ENCODE measurements around the gene HCN1. TPM values are rescaled to one million over a fixed set of nuclear protein-coding genes. Genes with fewer than 3 reads are reported as not detected.
A peak's percentile ranks its signal among the peaks of the same experiment; 100 is the strongest.
"Not testable (repeated sequence)": the region's sequence is repeated elsewhere in the genome, so short reads cannot be mapped to it uniquely, and the experiment has no call there.

The HCN1 gene
- total RNA-seq, 1 donor from 2014 or later, result 0.05 TPM

DNA sequence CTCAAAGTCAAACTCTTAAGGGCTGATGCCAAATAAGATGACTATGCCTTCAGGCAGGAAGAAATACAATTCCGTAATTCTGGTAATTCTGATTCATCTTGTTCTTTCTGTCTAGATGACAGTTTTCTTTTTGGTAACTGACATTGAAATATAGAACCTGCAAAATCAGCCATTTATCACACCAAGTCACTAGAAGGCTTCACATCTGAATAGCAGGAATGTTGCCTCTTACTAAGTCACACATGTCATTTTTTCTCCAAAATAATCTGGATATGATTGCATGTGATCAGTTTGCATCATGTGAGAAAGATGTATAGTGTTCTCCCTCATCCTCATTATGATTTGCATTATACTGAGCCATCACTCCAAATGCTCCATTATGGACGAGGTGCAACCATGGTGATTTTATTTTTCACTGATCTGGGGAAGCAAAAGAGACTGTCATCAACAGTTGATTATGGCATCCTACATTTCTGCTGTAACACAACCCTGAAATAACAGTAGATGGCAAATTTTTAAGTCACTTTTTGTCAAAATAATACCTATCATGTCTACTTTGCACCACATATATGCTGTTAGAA lies 69.0 kb downstream of the HCN1 start:
- intact Hi-C loops (cut with DNase I), result no loop called here
- DNase-seq (no peak), ATAC-seq (ENCODE audit: poor library complexity) (no peak)

DNA sequence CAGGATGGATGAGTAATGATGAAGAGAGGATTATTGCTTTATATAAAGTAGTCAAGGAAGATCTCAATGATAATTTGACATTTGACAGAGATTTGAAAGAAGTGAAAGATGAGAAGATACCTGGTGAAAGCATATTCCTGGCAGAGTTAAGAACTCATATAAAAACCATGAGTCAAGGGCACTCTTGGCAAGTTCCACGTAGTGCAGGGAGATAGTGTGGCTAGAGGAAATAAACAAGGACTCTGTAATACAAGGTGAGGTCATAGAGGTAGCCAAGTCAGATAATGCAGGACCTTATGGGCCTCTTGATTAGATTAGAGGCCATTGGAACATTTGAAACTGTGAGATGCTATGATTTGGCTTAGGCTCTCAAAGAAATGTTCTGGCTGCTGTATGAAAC lies 72.3 kb downstream of the HCN1 start:
- ATAC-seq (ENCODE audit: poor library complexity) (no peak), DNase-seq (no peak)
- intact Hi-C loops (cut with DNase I), result no loop called here

DNA sequence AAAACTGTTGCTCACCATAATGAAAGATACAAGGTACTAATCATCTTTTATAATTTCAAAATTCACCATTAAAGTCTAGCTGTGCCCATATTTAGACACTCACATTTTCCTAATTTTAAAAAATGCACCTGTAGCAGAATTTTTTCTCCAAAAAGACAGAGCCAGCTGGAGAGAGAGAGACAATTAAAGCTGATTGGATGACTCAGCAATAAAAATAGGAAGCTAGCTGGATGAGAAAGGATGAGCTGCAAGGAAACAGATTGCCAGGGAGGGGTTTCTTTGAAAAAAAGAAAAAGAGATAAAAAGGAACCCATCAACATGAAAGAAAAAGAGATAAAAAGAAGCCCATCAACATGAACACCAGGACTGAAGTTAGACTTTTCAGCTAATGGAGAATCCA lies 73.8 kb downstream of the HCN1 start:
- no peak for ATAC-seq (ENCODE audit: poor library complexity)
- no peak for DNase-seq
- intact Hi-C loops (cut with DNase I), result no loop called here

DNA sequence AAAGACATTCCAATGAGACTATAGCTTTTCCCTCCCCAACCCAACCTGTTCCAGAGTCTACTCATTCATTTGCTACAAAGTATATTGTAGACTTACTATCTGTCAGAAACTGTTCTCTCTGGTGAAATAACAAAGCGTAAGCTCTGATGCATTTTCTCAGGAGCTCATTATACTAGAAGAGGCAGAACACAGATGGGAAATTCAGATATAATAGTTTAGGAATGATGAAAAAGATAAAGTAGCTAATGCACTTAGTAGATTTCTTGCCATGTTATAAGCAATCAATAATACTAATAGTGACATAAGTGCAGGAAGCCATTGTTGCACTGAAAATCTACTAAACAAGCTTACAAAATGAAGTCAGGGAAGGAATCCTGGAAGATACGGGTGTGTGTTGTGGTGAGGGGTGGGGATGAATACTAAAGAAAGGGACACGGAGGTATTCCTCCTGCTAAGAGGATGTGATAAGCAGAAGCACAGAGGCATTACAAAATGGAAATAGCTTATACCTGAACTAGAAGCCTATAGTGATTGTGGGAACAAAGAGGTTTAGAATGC lies 78.2 kb downstream of the HCN1 start:
- ATAC-seq (ENCODE audit: poor library complexity), result no peak
- intact Hi-C loops (cut with DNase I), result no loop called here
- DNase-seq, result no peak

DNA sequence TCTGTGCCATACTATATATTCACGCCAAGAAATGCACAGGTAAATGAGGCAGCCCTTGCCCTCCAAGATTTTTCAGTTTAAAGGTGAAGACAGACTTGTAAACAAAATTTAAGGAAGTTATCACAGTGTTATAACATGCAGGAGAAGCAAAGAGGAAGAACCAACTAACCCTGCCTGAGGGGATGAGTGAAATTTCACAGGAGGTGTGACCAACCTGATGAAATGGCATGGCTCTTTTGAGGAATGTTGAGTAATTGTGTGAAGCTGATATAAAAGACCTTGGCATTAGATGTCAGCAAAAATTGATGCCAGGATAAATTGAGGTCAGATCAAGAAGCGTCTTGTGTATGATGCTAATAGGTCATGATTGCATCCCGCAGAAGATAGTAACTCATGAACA lies 86.5 kb downstream of the HCN1 start:
- intact Hi-C loops (cut with DNase I), result no loop called here
- ATAC-seq (ENCODE audit: poor library complexity), result no peak
- DNase-seq, result no peak

DNA sequence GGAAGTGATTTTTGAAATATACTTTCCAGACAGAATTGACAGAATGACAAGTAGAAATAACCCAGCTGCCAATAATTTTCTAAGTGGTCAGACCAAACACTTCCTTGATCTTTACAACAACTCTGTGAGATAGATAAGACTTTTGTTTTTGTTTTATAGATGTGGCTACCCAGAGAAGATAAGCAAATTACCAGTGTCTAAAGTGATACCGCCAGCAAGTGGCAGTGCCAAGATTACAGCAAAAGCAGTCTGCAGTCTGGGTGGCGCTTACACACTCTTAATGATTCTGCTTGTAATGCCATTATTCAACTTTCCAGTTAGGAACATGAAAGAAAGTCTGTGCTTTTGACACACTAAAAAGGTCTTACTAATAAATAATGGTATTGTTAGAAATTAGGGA lies 92.1 kb downstream of the HCN1 start:
- intact Hi-C loops (cut with DNase I), result no loop called here
- DNase-seq (no peak), ATAC-seq (ENCODE audit: poor library complexity) (peak; percentile 79)

DNA sequence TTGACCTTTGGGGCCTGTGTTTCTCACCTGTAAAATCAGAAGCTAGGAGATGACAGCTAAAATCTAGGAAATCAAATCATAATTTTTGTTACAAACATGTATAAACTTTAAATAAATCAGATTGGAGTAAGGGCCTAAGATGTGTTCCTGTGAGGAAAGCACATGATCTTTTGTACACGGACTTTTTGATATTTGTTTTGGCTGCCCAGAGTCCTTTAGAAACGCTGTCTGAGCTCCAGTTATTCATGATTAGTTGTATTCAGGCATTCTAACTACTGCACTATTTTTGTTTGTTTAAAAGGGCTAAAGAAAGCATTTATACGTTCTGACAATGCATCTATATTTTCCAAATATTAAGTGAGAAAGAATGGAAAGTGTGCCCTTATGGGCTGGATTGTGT lies 94.8 kb downstream of the HCN1 start:
- ATAC-seq (ENCODE audit: poor library complexity) (no peak), DNase-seq (no peak)
- intact Hi-C loops (cut with DNase I), result no loop called here

DNA sequence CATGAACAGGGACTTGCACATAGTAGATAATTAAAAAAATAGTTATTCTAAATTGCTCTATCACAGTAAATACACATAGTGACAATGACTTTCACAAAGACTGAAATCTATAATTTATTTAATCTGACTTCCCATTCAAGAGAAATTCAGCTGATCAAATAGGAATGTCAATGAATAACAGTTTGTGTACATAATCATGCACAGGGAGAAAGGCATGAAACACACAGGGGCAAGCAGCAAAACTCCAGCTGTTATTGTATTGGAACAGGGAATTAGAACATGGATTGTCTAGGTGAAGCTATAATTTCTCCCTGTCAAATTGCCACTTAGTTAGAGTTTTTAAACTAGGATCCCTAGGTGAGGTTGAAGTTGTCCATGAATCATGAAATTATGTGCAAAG lies 99.9 kb downstream of the HCN1 start:
- intact Hi-C loops (cut with DNase I), result no loop called here
- ATAC-seq (ENCODE audit: poor library complexity), result no peak
- DNase-seq, result no peak

DNA sequence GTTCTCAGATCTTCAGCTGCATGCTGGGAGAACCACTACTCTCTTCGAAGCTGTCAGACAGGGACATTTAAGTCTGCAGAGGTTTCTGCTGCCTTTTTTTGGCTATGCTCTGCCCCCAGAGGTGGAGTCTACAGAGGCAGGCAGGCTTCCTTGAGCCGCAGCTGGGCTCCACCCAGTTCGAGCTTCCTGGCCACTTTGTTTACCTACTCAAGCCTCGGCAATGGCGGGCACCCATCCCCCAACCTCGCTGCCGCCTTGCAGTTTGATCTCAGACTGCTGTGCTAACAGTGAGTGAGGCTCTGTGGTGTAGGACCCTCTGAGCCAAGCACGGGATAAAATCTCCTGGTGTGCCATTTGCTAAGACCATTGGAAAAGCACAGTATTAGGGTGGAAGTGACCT lies 110.2 kb downstream of the HCN1 start:
- ATAC-seq (ENCODE audit: poor library complexity); intact Hi-C loops (cut with DNase I); DNase-seq: not testable (repeated sequence)

DNA sequence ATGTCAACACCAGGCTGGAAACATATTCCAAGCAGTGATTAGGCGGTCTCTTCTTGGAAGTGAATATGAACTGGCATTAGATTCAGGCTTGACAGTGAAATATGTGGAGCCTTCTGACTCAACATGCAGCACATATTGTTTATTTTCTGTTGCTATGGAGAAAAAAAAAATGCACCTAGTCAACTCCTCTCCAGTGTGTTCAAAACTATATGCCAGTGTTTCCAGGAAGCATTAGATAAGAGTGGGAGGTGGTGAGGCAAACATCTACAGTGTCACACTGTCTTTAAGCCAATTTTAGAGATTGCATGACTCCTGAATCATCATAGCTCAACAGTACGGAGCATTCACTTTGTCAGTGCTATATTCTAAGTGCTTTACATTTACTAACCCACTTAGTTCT lies 117.9 kb downstream of the HCN1 start:
- ATAC-seq (ENCODE audit: poor library complexity) (peak; percentile 89), DNase-seq (no peak)
- intact Hi-C loops (cut with DNase I), result no loop called here

DNA sequence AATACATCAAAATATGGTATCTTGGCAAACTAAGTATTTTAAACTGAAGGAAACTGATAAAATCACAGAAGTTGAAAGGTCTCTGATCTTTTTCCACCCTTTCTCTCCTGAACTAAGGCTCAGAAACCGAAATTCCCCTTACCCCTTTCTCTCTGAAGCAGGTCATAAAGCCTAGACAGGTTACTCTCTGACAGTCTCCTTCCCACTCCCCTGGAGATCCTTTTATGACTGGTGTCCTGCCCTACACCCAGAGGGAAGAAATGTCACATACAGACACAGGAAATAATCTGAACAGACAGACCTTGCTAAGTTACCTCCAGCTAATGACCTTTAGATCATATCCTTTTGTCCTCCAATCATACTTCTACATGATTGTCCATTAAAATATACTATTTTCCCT lies 127.4 kb downstream of the HCN1 start:
- intact Hi-C loops (cut with DNase I), result no loop called here
- no peak for DNase-seq
- no peak for ATAC-seq (ENCODE audit: poor library complexity)

DNA sequence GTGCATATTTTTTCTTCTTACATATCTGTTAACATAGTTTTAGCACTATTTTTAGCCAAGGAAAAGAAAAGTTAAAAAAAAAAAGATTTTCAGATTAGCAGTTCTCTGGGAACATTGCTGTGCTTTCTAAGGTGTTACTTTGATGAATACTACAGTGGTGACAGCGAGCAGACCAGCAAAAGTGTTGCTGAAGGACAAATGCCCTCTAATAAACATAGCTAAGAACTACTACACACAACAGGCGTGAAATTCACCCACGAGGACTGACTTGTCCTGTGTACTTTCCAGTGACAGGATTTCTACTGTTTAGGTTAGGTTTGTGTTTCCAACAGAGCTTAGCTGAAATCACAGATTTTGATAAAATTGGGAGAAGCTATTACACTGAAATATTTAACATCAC lies 153.8 kb downstream of the HCN1 start:
- no peak for DNase-seq
- ATAC-seq (ENCODE audit: poor library complexity), result peak; percentile 99
- intact Hi-C loops (cut with DNase I), result no loop called here

DNA sequence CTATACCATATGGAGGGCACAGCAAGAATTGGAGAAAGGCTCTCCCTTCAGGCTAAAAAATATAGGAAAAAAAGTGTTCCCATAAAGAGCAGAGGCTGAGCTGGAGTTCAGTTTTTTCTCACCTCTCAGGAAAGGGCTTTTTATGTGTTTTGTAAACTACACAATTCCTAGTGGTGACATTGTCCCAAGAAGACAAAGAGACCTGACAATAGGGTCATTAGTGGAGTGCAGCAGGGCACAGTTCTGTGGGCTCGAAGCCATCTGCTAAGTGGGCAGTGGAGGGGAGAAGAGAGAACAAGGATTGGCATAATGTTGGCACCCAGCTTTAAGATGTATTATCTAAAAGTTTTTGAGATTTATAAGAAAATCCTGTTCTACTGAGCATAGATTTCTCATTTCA lies 162.5 kb downstream of the HCN1 start:
- peak; percentile 71 for ATAC-seq (ENCODE audit: poor library complexity)
- intact Hi-C loops (cut with DNase I), result no loop called here
- DNase-seq, result no peak

DNA sequence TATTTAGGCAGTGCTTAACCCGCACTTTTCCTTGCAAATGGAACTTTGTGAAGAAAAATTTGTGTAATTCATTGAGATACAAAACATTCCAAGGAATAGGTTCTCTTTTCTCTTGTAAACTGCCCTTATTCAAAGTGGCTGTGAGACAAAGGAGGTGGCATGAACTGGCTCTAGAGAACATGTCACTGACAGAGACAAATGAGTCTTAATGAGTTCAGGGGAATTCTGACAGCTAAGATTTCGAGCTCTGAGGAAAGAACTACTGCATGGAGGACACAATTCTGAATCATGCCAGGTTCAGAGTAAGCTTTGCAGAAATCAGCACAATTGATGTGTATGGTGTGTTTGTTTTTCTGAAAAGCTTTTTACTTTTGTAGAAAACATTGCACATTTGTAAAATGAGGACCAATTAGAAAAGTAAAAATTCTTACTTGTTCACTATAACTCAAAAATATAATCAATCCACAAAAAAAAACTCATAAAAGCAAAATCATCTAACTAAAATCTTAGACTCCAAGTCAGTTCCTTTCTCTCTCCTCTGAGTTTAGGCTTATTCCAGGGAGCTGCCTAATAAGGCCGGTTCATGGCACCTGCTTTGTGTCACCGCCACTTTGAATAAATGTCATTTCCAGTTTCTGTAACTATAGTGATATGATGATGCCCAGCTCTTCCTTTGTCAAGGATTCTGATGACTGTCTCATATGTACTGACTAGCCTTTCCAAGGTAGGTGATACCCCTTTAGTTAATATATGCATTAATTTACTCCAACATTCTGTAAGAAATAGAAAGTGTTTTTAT lies 163.2 kb downstream of the HCN1 start:
- ATAC-seq (ENCODE audit: poor library complexity), result peak; percentile 94
- intact Hi-C loops (cut with DNase I), result no loop called here
- DNase-seq, result no peak

DNA sequence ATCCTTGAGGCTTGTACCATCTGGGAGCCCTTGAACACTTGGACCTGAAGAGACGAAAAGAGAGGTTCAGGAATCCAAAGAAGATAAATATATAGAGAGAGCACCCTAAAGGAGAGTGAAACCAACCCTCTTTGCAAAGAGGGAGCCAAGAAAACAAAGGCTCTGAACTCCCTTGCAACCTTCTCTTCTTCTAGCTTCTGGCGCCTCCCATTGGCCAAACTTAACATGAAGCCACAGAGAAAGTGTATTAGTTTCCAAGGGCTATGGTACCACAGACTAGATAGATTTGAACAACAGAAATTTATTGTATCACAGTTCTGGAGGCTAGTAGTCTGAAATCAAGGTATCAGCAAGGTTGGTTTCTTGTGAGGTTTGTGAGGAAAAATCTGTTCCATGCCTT lies 175.1 kb downstream of the HCN1 start:
- intact Hi-C loops (cut with DNase I), result no loop called here
- peak; percentile 64 for ATAC-seq (ENCODE audit: poor library complexity)
- no peak for DNase-seq

DNA sequence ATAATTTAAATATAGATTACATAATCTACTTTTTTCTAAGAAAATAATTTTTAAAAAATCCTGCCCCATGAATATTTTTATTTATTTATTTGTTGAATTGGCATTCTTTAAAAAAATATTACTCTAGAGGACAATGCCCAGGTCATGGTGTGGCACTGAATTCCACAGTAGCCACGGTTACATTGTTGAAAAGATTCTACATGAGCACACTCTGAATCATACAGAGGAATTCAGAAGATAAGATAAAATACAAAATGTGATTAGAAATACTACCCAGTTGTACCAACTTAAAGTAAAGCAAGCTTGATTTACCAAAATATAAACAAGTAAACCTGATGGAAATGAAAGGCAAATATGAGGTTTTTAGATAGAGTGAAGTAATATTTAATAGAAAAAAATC lies 183.7 kb downstream of the HCN1 start:
- DNase-seq, result no peak
- intact Hi-C loops (cut with DNase I), result no loop called here
- no peak for ATAC-seq (ENCODE audit: poor library complexity)

DNA sequence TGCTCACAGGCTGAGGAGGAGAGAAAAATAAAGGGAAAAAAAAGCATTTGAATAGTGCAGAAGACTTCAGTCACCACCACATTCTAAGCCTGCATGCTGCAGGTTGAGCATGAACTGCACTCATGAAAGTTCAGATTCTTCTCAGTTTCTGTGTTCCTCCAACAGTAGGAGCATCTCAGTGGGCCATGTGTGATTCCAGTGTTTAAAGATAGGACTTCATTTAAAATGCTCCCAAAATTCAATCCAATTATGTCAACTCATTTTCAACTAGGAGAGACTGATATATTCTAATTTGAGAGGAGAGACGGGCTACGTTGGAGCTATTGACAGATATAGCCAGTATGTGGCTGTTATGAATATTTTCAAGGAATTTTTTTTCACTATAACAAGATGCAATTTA lies 186.8 kb downstream of the HCN1 start:
- intact Hi-C loops (cut with DNase I), result no loop called here
- no peak for ATAC-seq (ENCODE audit: poor library complexity)
- no peak for DNase-seq

DNA sequence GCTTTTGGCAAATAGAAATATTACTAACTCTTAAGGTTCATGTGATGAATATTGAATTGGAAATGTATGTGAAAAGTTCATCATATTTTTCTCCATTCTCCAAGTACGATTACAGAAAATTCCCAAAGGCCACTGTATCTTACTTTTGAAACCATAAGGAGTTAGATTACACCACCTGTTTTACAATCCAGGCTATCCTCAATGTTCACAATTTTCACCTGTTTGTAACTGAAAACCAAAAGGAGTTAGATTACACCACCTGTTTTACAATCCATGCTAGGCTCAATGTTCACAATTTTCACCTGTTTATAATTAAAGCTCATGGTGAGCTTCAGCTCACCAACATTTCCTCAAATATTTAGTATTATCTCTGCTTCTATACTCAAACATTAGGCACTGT lies 188.0 kb downstream of the HCN1 start:
- DNase-seq (no peak), ATAC-seq (ENCODE audit: poor library complexity) (no peak)
- intact Hi-C loops (cut with DNase I), result no loop called here

DNA sequence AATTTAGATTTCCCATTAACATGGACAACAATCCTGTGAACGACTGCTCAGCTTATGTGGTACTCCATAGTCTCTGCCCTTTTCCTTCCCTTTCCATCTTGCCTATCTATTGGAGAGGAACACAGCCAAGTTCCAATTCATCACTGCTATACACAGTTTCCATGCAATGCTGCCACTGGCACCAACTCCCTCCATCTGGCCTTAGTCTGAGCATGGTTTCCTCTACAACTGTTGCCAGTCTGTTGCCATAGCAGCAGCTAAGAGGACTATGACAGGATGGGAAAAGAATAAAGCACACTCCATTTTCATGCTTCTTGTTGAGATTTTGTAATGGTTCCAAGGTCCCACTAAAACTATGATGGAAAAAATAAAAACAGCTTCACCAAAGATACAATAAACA lies 189.0 kb downstream of the HCN1 start:
- no peak for ATAC-seq (ENCODE audit: poor library complexity)
- DNase-seq, result no peak
- intact Hi-C loops (cut with DNase I), result no loop called here

DNA sequence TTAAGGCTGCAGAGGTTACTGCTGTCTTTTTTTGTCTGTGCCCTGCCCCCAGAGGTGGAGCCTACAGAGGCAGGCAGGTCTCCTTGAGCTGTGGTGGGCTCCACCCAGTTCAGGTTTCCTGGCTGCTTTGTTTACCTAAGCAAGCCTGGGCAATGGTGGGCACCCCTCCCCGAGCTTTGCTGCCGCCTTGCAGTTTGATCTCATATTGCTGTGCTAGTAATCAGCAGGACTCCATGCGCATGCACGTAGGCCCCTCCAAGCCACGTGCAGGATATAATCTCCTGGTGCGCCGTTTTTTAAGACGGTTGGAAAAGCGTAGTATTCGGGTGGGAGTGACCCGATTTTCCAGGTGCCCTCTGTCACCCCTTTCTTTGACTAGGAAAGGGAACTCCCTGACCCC lies 197.2 kb downstream of the HCN1 start:
- intact Hi-C loops (cut with DNase I); ATAC-seq (ENCODE audit: poor library complexity); DNase-seq: not testable (repeated sequence)

Data from Right ventricle myocardium superior (tissue), 1 donor.